A673 (cell line): Measurements from ENCODE around the gene UBN2. TPM values are rescaled to one million over a fixed set of nuclear protein-coding genes. Genes with fewer than 3 reads are reported as not detected.

Experiments used
- BruUV-seq: library from RNA; stranded (reverse); fragments of 400-500 nt; replicated peaks from 2 replicates; lab custom pipeline; 2021; lab: Mats Ljungman, UMichigan
- CTCF ChIA-PET: fragments of 300-600 bp; sonication (Branson Sonifier 250); formaldehyde crosslinking; loops from one replicate; lab custom pipeline; 2022; ENCODE audit warnings: antibody characterized with exemption; lab: Charles Lee
- POLR2A ChIA-PET: fragments of 300-600 bp; sonication (Branson Sonifier 250); formaldehyde crosslinking; loops from one replicate; lab custom pipeline; 2022; ENCODE audit warnings: antibody characterized with exemption; ENCODE audit not compliant: low non-redundant PET; lab: Charles Lee
- DNase-seq: peaks from one replicate; pipeline ENCODE4 v3.0.0-alpha.2; 2015; ENCODE audit warnings: low spot score
- H3K27ac ChIP-seq: fragments of 200-600 bp; sonication (generic); 2 replicates; pipeline ENCODE4 v1.5.1; 2016; ENCODE audit warnings: mixed run types, low read depth, mild to moderate bottlenecking, mixed read lengths, antibody characterized with exemption, low read length; ENCODE audit not compliant: poor library complexity, severe bottlenecking
- H3K27me3 ChIP-seq: fragments of 200-600 bp; sonication (generic); replicated peaks from 2 replicates; pipeline ENCODE4 v1.6.1; 2017; ENCODE audit warnings: mixed run types, low read depth, mild to moderate bottlenecking, mixed read lengths, antibody characterized with exemption, low read length; ENCODE audit not compliant: insufficient read depth, poor library complexity
- H3K36me3 ChIP-seq: fragments of 200-600 bp; sonication (generic); 2 replicates; pipeline ENCODE4 v1.6.1; 2016; ENCODE audit warnings: mixed run types, mild to moderate bottlenecking, mixed read lengths, antibody characterized with exemption, low read length; ENCODE audit not compliant: insufficient read depth, poor library complexity, severe bottlenecking
- H3K4me1 ChIP-seq: fragments of 200-600 bp; sonication (generic); 2 replicates; pipeline ENCODE4 v1.6.1; 2017; ENCODE audit warnings: mixed run types, mild to moderate bottlenecking, mixed read lengths, antibody characterized with exemption, low read length; ENCODE audit not compliant: insufficient read depth, poor library complexity, severe bottlenecking
- H3K4me3 ChIP-seq: fragments of 200-600 bp; sonication (generic); 2 replicates; pipeline ENCODE4 v1.5.1; 2016; ENCODE audit warnings: low read depth, mixed run types, mild to moderate bottlenecking, mixed read lengths, low read length; ENCODE audit not compliant: poor library complexity, severe bottlenecking
- H3K9me3 ChIP-seq: fragments of 200-600 bp; sonication (generic); 2 replicates; pipeline ENCODE4 v1.6.1; 2016; ENCODE audit warnings: mixed run types, low read depth, mild to moderate bottlenecking, mixed read lengths, antibody characterized with exemption, low read length; ENCODE audit not compliant: poor library complexity, severe bottlenecking
- CTCF ChIP-seq: fragments of 300-800, 200-600 bp; sonication (generic); conservative IDR thresholded peaks from 2 replicates; pipeline ENCODE4 v1.5.1; 2017; ENCODE audit warnings: low read depth, mild to moderate bottlenecking, antibody characterized with exemption, low read length, moderate library complexity, mixed read lengths
- EZH2 ChIP-seq: fragments of 200-600 bp; sonication (generic); IDR thresholded peaks from 2 replicates; pipeline ENCODE4 v1.6.1; 2017; ENCODE audit warnings: borderline replicate concordance, low read depth, mild to moderate bottlenecking, mixed read lengths, antibody characterized with exemption, low read length; ENCODE audit not compliant: poor library complexity, severe bottlenecking
- intact Hi-C: fragments of 100-400 bp; cut with micrococcal nuclease; formaldehyde crosslinking; loops from one replicate; pipeline ENCODE4 v1.10.0; 2022; ENCODE audit not compliant: unreplicated experiment
- total RNA-seq: library from RNA; stranded (reverse); gene quantifications from 2 replicates; pipeline ENCODE4 v1.2.3, GENCODE V29; 2021

Gene UBN2
- total RNA-seq, 1 experiment from 2014 or later: 14.5 TPM

- Histone ChIP-seq H3K27ac (no peak overlapping the region), H3K36me3 (no peaks in the 10 kb centered on the region), H3K27me3 (no peaks in the 10 kb centered on the region), H3K4me3 (no peak overlapping the region), H3K4me1 (no peaks in the 10 kb centered on the region), H3K9me3 (no peaks in the 10 kb centered on the region)
- DNase-seq: no peak
- TF ChIP-seq CTCF (no peak), EZH2 (no peak)
- BruUV-seq: no TSS peak
- ChIA-PET POLR2A (no interaction called here), CTCF (no interaction called here)
- intact Hi-C loops: no loop called here
These were observed 103.5 kb downstream of the UBN2 start for GRCh38 chr7:139334399-139335150.

- no peak for DNase-seq
- CTCF ChIA-PET: no interaction called here
- Histone ChIP-seq H3K9me3 (no peaks in the 10 kb centered on the region), H3K27me3 (no peaks in the 10 kb centered on the region), H3K36me3 (no peaks in the 10 kb centered on the region), H3K4me3 (no peak overlapping the region), H3K4me1 (peaks cover 4% of the 10 kb centered on the region), H3K27ac (no peak overlapping the region)
- no TSS peak for BruUV-seq
- TF ChIP-seq EZH2 (no peak), CTCF (no peak)
- intact Hi-C loops: no loop called here
- POLR2A ChIA-PET: no interaction called here
These were observed 108.0 kb downstream of the UBN2 start for GRCh38 chr7:139339025-139339424.

GRCh38 chr7:139339698-139340036, 108.6 kb downstream of the UBN2 start:
- Histone ChIP-seq H3K4me3 (peak overlapping the region; percentile 88), H3K27me3 (no peaks in the 10 kb centered on the region), H3K27ac (peak overlapping the region; percentile 100), H3K9me3 (no peaks in the 10 kb centered on the region), H3K36me3 (no peaks in the 10 kb centered on the region), H3K4me1 (peaks cover 4% of the 10 kb centered on the region)
- ChIA-PET POLR2A (interaction anchor here (0.7 kb wide), 1 partner anchor 55 kb away, joined by 3 read pairs; no protein-coding TSS in a partner anchor), CTCF (interaction anchor here (1.0 kb wide), 1 partner anchor 19 kb away, joined by 4 read pairs; no protein-coding TSS in a partner anchor)
- no TSS peak for BruUV-seq
- intact Hi-C loops: loop anchor here (2.0 kb wide), 1 partner anchor 19 kb away; the partner anchor contains the start of gene LUC7L2
- no peak for DNase-seq
- TF ChIP-seq CTCF (no peak), EZH2 (no peak)
